Esophagus (tissue), 2 donors: ENCODE data around the gene EIPR1. TPM values are rescaled to one million over a fixed set of nuclear protein-coding genes. Genes with fewer than 3 reads are reported as not detected.

Experiments used
- H3K27ac ChIP-seq, 2 donors: one replicate each; pipeline ENCODE4 v1.5.1; 2013; ENCODE audit warnings: low read depth in 2 of 2, mild to moderate bottlenecking in 2 of 2, inconsistent platforms in 1 of 2, low read length in 1 of 2, moderate library complexity in 1 of 2
- H3K27me3 ChIP-seq, 2 donors: one replicate each; pipeline ENCODE4 v1.6.1; 2013; ENCODE audit warnings: low read length in 2 of 2, control low read depth in 1 of 2, mild to moderate bottlenecking in 1 of 2; ENCODE audit not compliant: insufficient read depth in 2 of 2, control insufficient read depth in 1 of 2
- H3K36me3 ChIP-seq, 2 donors: one replicate each; pipeline ENCODE4 v1.6.1; 2013; ENCODE audit warnings: low read length in 1 of 2; ENCODE audit not compliant: control insufficient read depth in 2 of 2, insufficient read depth in 2 of 2
- H3K4me1 ChIP-seq, 2 donors: one replicate each; pipeline ENCODE4 v1.6.1; 2013; ENCODE audit warnings: low read length in 1 of 2; ENCODE audit not compliant: control insufficient read depth in 2 of 2, insufficient read depth in 2 of 2
- H3K4me3 ChIP-seq, 2 donors: one replicate each; pipeline ENCODE4 v1.5.1; 2013; ENCODE audit warnings: low read length in 2 of 2, mild to moderate bottlenecking in 2 of 2, low read depth in 1 of 2, moderate library complexity in 1 of 2
- H3K9me3 ChIP-seq, 2 donors: one replicate each; pipeline ENCODE4 v1.6.1; 2013; ENCODE audit warnings: mild to moderate bottlenecking in 2 of 2, low read depth in 1 of 2, low read length in 1 of 2, moderate library complexity in 1 of 2; ENCODE audit not compliant: control insufficient read depth in 2 of 2, insufficient read depth in 1 of 2
- WGBS, 2 donors: extraction: QIAGEN DNeasy Blood & Tissue Kit; methylation state at CpG; one replicate each; pipeline ENCODE4 v1.1.7; 2013; 5-methylcytosine and 5-hydroxymethylcytosine counted together
- polyA plus RNA-seq, 2 donors: library from polyadenylated mRNA; stranded (reverse); fragments of 200-250 nt; gene quantifications; one replicate each; pipeline ENCODE4 v1.2.3, GENCODE V29; 2013
- donor health status: healthy with polysubstance abuse.
- donor health status: Bipolar disorder and iron deficiency.

Gene EIPR1
- polyA plus RNA-seq, 2 donors, result 8.2 to 22.8 TPM

GRCh38 chr2:3322311-3322970 is 55.2 kb downstream of the EIPR1 start:
- WGBS, 2 donors, result 93 to 96% methylated on average over 18 of the region's 18 CpGs
- H3K36me3 ChIP-seq, result peaks cover 0 to 25% of the 10 kb centered on the region in 2 donors
- H3K9me3 ChIP-seq, result no peaks in the 10 kb centered on the region

GRCh38 chr2:3321825-3322224 is 55.8 kb downstream of the EIPR1 start:
- 95% methylated on average over 17 of the region's 17 CpGs for WGBS, 2 donors
- Histone ChIP-seq H3K27me3 (no peaks in the 10 kb centered on the region), H3K4me3 (no peak overlapping the region), H3K36me3 (peaks cover 0 to 29% of the 10 kb centered on the region in 2 donors), H3K4me1 (no peaks in the 10 kb centered on the region), H3K9me3 (no peaks in the 10 kb centered on the region), H3K27ac (no peak overlapping the region)

More at GRCh38 chr2:3322311-3322970, 55.2 kb downstream of the EIPR1 start:
- Histone ChIP-seq H3K27ac (no peak overlapping the region), H3K27me3 (no peaks in the 10 kb centered on the region), H3K4me3 (no peak overlapping the region), H3K4me1 (no peaks in the 10 kb centered on the region)

GRCh38 chr2:3320910-3321605 is 56.6 kb downstream of the EIPR1 start:
- Histone ChIP-seq H3K4me1 (no peaks in the 10 kb centered on the region), H3K27ac (no peak overlapping the region), H3K27me3 (no peaks in the 10 kb centered on the region), H3K9me3 (no peaks in the 10 kb centered on the region), H3K36me3 (peaks cover 0 to 29% of the 10 kb centered on the region in 2 donors), H3K4me3 (no peak overlapping the region)
- 72 to 76% methylated on average over 16 of the region's 16 CpGs for WGBS, 2 donors

- Histone ChIP-seq H3K9me3 (no peaks in the 10 kb centered on the region), H3K27me3 (no peaks in the 10 kb centered on the region), H3K36me3 (peaks cover 0 to 29% of the 10 kb centered on the region in 2 donors), H3K4me1 (no peaks in the 10 kb centered on the region), H3K27ac (no peak overlapping the region), H3K4me3 (no peak overlapping the region)
- WGBS, 2 donors, result 93 to 96% methylated on average over 22 to 26 of the region's 26 CpGs
Measured at GRCh38 chr2:3319745-3320566, 57.7 kb downstream of the EIPR1 start.

GRCh38 chr2:3319134-3319533 is 58.5 kb downstream of the EIPR1 start:
- Histone ChIP-seq H3K4me1 (no peaks in the 10 kb centered on the region), H3K36me3 (peaks cover 0 to 26% of the 10 kb centered on the region in 2 donors), H3K27ac (no peak overlapping the region), H3K4me3 (no peak overlapping the region), H3K27me3 (no peaks in the 10 kb centered on the region), H3K9me3 (no peaks in the 10 kb centered on the region)
- 90 to 97% methylated on average over 13 of the region's 13 CpGs for WGBS, 2 donors

GRCh38 chr2:3317871-3318590 is 59.6 kb downstream of the EIPR1 start:
- 93 to 95% methylated on average over 27 of the region's 27 CpGs for WGBS, 2 donors
- Histone ChIP-seq H3K9me3 (no peaks in the 10 kb centered on the region), H3K27me3 (no peaks in the 10 kb centered on the region), H3K4me3 (no peak overlapping the region), H3K27ac (no peak overlapping the region), H3K36me3 (peaks cover 0 to 21% of the 10 kb centered on the region in 2 donors), H3K4me1 (no peaks in the 10 kb centered on the region)

- no peaks in the 10 kb centered on the region for H3K9me3 ChIP-seq
- WGBS, 2 donors, result 93 to 96% methylated on average over 21 of the region's 21 CpGs
- H3K27ac ChIP-seq, result no peak overlapping the region
- no peaks in the 10 kb centered on the region for H3K27me3 ChIP-seq
- peaks cover 0 to 21% of the 10 kb centered on the region in 2 donors for H3K36me3 ChIP-seq
- H3K4me3 ChIP-seq, result no peak overlapping the region
- H3K4me1 ChIP-seq, result no peaks in the 10 kb centered on the region
Measured at GRCh38 chr2:3317277-3317685, 60.3 kb downstream of the EIPR1 start.

- H3K36me3 ChIP-seq, result peaks cover 0 to 21% of the 10 kb centered on the region in 2 donors
- H3K9me3 ChIP-seq, result no peaks in the 10 kb centered on the region
- 96 to 97% methylated on average over 11 of the region's 11 CpGs for WGBS, 2 donors
- no peaks in the 10 kb centered on the region for H3K4me1 ChIP-seq
- no peak overlapping the region for H3K27ac ChIP-seq
- no peak overlapping the region for H3K4me3 ChIP-seq
- H3K27me3 ChIP-seq, result no peaks in the 10 kb centered on the region
Measured at GRCh38 chr2:3316456-3317276, 61.0 kb downstream of the EIPR1 start.
